ENCODE results near the gene MED29.

The MED29 gene

GRCh38 chr19:39412100-39412866, 21.1 kb downstream of the MED29 start, which contains the start of gene PLEKHG2:
PLEKHG2 (plus strand) TSS chr19:39412669; CDS start chr19:39414087, 1,418 bp downstream.
- peak; percentile 91 for DNase-seq

GRCh38 chr19:39412867-39413271, 21.7 kb downstream of the MED29 start:
- DNase-seq = no peak

GRCh38 chr19:39413272-39413910, 22.2 kb downstream of the MED29 start:
- DNase-seq = no peak

GRCh38 chr19:39413911-39414608, 22.9 kb downstream of the MED29 start:
- DNase-seq = no peak

GRCh38 chr19:39415111-39416046, 24.2 kb downstream of the MED29 start:
- DNase-seq = no peak

- DNase-seq = no peak
Observed at GRCh38 chr19:39416152-39417120, 25.3 kb downstream of the MED29 start.

- DNase-seq = no peak
Observed at GRCh38 chr19:39417463-39418181, 26.4 kb downstream of the MED29 start.

- DNase-seq = no peak
Observed at GRCh38 chr19:39419003-39419402, 27.8 kb downstream of the MED29 start.

GRCh38 chr19:39420769-39421168, 29.6 kb downstream of the MED29 start:
- DNase-seq = no peak

- DNase-seq = no peak
Observed at GRCh38 chr19:39422020-39422419, 30.8 kb downstream of the MED29 start.

GRCh38 chr19:39423258-39424086, 32.3 kb downstream of the MED29 start:
- no peak for DNase-seq

GRCh38 chr19:39424934-39425333, 33.8 kb downstream of the MED29 start:
- DNase-seq = no peak

- no peak for DNase-seq
Observed at GRCh38 chr19:39425744-39426143, 34.6 kb downstream of the MED29 start.

- no peak for DNase-seq
Observed at GRCh38 chr19:39426170-39426569, 35.0 kb downstream of the MED29 start.

GRCh38 chr19:39427707-39428106, 36.5 kb downstream of the MED29 start:
- DNase-seq = no peak

GRCh38 chr19:39428283-39429112, 37.3 kb downstream of the MED29 start:
- DNase-seq = no peak

GRCh38 chr19:39430675-39431593, 39.8 kb downstream of the MED29 start:
- DNase-seq = no peak

GRCh38 chr19:39432677-39433025, 41.5 kb downstream of the MED29 start:
- no peak for DNase-seq
